HG02970 (cell line): Measurements from ENCODE around the gene ZNRF1.
"Not testable (repeated sequence)": the region's sequence is repeated elsewhere in the genome, so short reads cannot be mapped to it uniquely, and the experiment has no call there.

Experiments
- ATAC-seq: cut with Tn5 transposase; IDR thresholded peaks from one replicate; pipeline ENCODE4 v1.9.1; 2021; ENCODE audit warnings: mild to moderate bottlenecking, moderate library complexity, moderate number of reproducible peaks; ENCODE audit not compliant: unreplicated experiment, low FRiP score

Gene ZNRF1

DNA sequence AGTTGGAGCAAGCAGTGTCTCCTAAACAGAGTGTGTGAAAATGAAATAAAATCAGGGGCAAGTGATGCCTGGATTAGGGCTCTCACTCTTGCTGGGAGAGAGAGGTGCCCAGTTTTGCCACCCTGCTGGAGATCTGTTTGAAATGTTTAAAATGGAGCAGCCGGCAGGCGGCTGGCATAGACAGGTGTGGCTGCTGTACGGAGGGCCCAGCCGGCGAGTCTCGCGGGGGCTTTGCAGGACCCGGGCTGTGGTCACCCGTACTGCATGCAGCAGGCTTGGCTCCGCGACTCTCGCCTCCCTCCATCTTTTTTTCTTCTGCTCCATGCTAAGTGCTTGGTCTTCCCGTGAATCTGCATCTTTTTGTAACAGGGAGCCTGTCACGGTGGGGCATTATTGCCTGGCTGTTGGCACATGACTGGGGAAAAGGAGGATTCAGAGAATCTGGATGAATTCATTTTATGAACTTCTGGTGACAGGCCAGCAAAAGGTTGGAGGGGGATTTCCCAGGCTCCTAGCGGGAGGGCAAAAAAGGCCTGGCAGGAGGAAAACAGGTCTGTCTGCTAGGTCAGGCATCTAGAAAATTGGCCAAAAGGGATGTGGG lies 1.8 kb downstream of the ZNRF1 start:
- no peak for ATAC-seq

DNA sequence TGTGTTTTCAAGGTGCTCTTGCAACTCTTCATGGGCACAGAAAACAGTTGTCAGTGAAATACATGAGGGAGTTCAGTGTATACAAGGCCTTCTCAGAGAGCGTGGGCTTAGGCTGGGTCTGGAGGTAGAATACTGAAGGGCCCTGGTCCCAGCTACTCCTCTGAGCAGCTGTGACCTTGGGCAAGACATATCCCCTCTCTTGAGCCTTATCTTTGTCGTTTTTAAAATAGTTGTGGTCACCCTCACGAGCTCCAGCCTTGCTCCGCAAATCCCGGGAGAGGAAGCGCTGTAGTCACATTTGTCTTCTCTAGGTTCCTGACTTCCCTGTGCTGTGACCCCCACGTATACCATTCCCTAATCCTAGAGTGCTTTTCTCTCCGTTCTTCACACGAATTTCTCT lies 3.6 kb downstream of the ZNRF1 start:
- no peak for ATAC-seq

DNA sequence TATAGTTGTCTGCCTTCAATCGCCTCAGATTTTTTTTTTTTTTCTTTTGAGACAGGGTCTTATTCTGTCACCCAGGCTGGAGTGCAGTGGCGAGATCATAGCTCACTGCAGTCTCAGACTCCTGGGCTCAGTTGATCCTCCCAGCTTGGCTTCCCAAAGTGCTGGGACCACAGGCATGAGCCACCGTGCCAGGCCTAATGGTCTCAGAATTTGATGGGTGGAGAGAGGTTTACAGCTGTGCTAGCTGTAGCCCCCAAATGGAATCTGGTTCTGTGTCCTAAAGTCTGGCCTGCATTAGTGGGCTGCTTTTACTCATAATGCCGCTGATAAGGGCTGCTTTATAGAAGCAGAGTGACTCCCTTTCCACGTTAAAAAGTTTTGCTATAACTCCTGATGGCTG lies 5.1 kb downstream of the ZNRF1 start:
- ATAC-seq: no peak

DNA sequence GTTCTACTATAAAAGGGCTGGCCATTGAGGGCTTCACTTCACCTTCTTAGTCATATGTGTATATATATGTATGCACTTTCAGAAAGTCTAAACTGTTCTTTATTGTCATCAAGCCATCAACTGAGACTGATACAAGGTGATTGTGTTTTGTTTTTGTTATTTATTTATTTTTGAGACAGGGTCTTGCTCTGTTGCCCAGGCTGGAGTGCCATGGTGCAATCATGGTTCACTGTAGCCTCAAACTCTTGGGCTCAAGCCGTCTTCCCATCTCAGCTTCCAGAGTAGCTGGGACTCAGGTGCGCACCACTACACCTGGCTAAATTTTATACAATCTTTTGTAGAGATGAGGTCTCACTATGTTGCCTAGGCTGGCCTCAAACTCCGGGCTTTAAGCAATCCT lies 5.6 kb downstream of the ZNRF1 start:
- no peak for ATAC-seq

DNA sequence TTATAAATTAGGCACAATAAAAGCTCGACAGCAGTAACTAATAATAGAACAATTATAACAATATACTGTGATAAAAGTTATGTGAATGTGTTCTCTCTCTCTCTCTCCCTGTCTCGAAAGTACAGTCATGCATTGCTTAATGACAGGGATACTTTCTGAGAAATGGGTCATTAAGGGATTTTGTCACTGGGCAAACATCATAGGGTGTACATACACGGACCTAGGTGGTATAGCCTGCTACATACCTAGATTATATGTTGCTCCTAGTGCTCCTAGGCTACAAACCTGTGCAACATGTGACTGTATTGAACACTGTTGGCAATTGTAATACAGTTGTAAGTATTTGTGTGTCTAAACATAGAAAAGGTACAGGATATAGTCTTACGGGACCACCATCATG lies 6.9 kb downstream of the ZNRF1 start:
- no peak for ATAC-seq

DNA sequence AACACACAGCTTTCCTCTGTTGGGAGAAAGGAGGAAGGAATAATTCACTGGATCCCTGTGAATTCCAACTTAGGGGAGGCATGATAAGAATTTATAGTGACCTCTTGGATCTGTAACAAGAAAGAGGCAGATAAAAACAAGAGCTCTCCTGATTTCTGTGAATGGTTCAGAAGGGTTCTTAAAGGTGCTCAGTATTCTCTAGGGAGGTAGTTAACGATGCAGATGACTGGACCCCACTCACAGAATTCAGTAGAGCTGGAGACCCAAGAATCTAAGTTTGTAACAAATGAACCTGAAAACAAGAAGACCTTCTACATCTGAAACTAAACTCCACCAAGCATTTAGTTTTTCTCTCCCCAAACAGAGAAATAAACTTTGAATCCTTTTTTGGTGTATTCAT lies 8.6 kb downstream of the ZNRF1 start:
- no peak for ATAC-seq

DNA sequence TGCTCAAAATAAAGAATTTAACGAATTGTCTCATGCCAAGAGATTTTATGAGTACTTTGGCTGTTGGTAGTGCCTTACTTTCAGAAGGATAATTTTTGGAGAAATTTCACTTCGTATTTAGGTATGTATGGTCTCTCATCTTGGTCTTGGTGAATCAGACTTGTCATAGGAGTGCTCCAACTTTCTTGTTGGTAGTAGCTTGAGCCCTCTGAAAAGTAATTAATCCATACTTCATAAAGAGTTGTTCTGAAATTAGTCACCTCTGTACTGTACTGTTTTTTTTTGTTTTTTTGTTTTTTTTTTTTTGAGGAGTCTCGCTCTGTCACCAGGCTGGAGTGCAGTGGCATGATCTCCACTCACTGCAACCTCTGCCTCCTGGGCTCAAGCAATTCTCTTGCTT lies 11.6 kb downstream of the ZNRF1 start:
- no peak for ATAC-seq

DNA sequence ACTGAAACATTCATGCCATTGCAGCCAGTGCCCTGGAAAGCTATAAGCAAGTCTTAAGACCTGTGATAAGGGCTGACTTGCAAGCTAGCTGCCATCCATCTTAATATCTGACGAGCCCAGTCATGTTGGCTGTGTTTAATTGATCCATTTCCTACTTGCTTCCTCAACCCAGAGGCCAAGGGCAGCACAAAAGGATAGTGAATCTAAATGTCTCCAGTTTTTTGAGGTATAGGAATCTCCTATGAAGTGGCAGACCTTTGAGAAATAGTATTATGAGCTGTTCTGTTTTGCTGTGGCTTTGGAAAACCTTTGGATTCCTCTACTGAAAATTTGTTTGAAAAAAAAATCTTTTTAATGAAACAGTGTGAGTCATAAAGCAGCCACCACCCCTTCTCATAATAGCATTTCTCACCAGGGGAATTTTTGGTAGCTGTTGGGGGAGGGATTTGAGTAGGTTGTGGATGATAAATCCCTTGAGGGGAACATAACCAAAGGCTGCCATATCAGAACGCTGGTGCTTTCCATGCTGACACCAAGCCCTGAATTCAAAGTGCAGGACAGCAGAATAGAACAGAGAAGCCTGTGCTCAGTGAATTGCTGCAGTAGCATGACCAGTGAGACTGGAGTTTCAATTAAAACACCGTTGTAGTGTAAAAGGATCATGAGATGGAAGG lies 12.9 kb downstream of the ZNRF1 start:
- ATAC-seq: peak; percentile 52

DNA sequence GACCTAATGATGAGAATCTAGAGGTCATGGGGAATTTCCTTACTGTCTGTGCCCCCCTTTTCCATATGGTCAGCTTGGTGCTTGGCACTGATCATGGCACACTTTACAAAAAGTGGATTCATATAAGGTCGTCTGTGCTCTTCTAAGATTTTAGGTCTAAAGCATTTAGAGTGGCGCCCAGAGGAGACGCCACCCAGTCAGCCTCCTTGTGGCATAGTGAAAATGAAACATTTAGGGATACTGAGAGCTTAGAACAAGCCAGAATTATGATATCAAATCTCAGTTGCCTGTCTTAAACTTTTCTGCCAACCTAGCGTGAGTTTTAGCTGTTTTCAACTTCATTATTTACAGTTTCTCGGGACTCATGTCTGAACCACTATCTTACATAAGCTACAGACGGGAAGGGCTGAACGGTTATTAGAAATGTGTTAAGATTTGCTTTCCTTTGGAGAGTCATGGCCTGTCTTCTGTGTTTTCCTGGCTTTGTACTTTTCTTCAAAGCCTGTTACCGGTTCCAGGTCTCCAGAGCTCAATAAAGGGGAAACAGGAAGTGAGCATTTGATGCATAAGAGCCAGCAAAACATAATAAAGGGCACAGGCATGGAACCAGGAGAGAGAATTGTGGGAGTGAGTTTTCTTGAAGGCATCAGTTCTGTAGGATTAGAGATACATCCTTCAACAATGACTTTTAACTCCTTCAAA lies 13.7 kb downstream of the ZNRF1 start:
- ATAC-seq: no peak

DNA sequence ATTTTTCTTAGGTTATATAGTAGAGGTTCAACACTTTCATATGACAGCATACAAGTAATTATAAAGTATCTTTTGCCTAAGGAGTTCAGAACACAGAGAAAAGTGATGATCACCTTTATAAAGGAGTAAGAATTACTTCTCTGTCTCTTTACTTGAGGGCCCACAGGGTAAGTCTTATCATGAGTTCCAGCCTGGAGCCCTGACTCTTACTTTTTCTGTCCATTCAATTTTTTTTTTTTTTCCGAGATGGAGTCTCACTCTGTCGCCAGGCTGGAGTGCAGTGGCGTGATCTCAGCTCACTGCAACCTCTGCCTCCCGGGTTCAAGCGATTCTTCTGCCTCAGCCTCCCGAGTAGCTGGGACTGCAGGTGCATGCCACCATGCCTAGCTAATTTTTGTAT lies 14.3 kb downstream of the ZNRF1 start:
- ATAC-seq: not testable (repeated sequence)

DNA sequence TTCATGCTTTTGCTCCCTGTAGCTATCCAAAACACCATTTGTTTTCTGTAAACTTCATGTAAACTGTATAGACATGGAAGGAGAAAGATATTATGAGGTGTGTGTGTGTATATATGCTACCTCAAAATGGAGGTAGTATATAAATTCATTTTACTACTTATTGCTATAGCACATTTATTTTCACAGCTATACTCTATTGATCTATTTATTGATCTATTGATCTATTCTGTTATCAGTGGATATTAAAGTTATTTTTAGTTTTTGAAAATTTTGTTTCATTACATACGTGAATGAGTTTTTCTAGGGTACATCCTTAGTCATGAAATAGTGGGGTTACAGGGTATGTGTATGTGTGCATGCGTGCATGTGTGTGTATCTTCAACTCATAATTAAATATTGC lies 15.5 kb downstream of the ZNRF1 start:
- no peak for ATAC-seq

DNA sequence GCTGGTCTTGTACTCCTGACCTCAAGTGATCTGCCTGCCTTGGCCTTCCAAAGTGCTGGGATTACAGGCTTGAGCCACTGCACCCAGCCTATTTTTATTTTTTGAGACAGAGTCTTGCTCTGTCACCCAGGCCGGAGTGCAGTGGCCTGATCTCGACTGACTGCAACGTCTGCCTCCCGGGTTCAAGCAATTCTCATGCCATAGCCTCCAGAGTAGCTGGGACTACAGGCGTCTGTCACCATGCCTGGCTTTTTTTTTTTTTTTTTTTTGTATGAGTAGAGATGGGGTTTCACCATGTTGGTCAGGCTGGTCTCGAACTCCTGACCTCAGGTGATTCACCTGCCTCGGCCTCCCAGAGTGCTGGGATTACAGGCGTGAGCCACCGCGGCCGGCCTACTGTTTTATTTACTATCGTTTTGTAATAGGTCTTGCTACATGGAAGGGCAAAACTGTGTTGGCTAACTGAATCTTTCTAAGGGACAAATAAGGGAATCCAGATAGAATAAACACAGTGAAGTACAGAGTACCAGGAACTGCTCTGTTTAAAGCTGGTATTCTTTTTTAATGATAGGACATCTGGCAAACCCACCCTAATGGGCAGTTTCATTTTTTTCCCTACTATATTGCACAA lies 17.7 kb downstream of the ZNRF1 start:
- ATAC-seq: not testable (repeated sequence)

DNA sequence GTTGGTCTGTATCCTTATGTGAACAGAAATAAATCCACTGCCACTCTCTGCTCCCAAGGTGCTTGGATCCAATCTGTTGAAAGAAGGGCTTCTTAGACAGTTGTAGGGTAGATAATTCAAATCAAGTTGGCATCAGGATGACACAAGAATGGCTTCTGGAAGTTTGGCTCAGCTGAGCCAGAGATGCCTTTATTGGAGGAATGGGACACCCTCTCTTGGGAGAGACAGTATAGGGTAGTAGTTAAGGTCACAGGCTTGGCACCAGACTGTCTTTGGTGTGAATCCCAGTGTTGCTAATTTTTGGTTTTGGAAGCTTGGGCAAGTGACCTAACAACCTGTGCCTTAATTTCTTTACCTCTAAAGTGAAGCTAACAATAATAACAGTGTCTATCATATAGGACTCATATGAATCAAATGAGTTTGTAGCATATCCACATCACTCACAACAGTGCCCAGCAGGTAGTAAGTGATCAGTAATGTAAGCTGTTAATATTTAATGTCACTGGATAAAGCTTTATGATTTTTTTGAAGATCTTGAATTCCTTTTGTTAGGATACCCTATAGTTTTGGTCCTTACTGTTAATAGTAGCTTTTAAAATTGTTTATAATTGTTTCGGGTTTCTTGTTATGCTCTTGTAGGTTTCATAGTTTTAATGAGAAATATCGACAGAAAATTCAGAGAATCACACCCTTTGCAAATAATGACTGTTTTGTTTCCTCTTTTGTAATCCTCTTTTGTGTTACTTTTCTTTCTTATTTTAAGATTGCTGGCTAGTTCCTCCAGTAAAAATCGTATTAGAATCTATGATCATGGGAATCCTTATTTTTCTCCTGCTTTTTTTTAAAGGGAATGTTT lies 19.1 kb downstream of the ZNRF1 start:
- ATAC-seq: no peak

DNA sequence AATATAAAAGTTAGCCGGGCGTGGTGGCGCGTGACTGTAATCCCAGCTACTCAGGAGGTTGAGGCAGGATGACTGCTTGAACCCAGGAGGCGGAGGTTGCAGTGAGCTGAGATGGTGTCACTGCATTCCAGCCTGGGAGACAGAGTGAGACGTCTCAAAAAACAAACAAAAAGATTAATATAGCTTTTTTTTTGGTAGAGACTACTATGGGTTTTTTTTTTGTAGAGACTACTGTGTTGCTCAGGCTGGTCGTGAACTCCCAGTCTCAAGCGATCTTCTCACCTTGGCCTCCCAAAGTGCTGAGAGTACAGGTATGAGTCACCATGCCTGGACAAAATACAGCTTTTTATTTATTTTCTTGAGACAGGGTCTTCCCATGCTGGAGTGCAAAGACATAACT lies 20.2 kb downstream of the ZNRF1 start:
- ATAC-seq: no peak

DNA sequence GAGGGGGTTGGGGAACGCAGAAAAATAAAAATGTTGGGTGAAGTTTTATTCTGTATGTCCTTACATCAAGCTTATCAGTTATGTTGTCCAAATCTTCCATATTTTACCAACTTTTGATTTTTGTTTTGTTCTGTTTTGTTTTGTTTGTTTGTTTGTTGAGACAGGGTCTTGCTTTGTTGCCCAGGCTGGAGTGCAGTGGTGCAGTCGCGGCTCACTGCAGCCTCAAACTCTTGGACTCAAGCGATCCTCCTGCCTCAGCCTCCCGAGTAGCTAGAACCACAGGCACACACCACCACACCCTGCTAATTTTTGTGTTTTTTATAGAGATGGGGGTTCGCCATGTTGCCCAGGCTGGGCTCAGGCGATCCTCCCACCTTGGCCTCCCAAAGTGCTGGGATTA lies 20.8 kb downstream of the ZNRF1 start:
- ATAC-seq: no peak

DNA sequence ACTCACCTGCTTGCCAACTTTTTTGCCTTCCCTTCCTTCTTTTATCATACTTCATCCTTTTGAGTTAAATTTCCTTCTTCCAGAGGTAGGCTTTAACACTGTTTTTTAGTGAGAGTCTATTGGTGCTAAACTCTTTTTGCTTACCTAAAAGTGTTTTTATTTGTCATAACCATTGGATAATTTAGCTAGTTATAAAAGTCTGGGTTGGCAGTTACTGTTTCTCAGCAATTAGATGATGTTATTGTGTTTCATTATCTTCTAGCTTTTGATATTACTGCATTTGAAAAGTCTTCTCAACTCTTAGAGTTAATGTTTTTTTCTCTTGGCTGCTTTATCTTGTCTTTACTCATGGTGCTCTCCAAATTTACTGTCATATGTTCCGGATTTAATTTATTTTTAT lies 22.6 kb downstream of the ZNRF1 start:
- no peak for ATAC-seq

DNA sequence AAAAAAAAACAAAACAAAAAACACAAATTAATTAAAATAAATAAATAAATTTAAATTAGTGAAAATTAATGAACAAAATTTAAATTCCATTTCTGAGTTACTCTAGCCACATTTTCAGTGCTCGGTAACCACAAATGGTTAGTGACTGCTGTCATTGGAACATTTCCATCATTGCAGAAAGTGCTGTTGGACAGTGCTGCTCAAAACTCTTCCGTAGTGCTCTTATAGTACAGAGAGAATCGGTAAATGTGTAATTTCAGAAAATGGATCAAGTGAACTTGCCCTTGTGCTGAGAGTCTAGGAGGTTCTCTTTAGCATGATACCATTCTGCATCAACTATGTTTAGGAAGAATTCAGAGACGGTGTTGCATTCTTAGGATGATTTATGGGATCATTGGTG lies 23.7 kb downstream of the ZNRF1 start:
- ATAC-seq: no peak

DNA sequence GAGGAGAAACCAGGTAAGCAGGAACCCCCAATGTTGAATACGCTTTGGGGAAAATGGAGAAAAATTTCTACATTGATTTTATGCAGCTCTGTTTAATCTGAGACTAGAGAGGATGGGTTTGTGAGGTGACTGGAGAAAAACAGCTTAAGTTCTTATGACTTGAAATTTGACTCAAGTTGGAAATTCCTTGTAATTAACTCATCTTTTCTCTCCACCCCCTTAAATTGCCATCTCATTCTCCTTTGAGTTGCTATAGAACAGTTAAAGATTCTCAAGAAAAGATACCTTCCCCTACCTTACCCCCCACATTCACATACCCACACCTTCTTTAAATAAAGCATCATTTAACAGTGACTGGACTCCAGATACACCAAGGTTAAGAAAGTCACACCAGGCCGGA lies 24.2 kb downstream of the ZNRF1 start:
- no peak for ATAC-seq

DNA sequence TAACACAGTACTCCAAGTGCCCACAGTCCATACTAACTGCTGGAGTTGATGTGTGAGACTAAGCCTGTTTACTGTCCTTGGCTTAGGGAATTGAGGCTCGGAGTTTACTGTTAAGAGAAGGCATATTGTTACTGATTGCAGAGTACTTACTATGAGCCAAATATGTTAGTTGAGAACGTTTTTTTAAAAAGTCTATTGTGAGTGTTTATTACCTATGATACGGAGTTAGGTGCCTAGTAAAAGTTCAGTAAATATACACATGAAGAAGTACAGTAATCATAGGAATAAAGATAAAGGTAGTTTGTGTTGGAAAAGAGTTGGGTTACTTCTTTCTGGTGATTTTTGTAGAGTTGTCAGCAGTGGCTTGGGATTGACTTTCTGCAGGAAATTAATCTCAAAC lies 25.4 kb downstream of the ZNRF1 start:
- no peak for ATAC-seq

DNA sequence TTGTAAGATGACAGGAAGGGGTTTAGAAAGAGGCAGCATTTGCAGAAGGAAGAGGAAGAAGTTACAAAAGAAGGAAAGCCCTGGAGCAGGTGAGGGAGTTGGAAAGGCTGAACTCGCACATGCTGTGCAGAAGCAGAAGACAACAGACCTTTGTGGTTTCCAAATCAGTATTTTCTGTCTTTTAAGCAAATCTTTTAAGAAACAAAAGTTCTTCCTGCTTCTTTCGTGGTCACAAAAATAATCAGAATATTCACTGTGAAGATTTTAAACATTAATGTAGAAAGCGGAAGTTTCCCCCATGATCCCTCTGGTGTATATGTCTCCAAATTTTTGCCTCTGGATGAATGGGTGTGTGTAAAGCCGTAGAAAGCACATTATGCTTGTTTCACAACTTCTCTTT lies 25.8 kb downstream of the ZNRF1 start:
- ATAC-seq: no peak

DNA sequence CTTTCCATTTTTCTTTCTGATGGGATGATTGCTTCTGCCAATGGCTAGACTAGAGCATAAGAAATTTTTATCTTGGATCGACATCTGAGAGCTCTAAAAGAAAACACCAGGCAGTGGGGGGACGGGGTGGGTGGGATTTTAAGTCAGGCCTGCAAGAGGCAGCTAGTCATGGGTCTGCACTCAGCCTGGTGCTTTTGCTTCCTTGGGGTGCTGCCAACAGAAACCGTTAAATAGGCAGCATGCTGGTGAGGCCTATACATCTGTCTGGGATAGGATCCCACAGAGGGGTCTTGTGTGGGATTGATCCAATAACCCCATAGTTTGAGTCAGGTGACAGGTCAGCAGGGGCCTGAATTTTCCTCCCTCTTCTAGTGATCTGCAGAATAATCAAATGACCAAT lies 26.9 kb downstream of the ZNRF1 start:
- no peak for ATAC-seq
